GM19395 (cell line): Measurements from ENCODE around the gene SRXN1.

Experiments used
- ATAC-seq: cut with Tn5 transposase; IDR thresholded peaks from one replicate; pipeline ENCODE4 v1.9.1; 2021; ENCODE audit warnings: mild to moderate bottlenecking, moderate library complexity; ENCODE audit not compliant: unreplicated experiment

The SRXN1 gene

GRCh38 chr20:609371-609964 is 43.5 kb downstream of the SRXN1 start:
- ATAC-seq = no peak

GRCh38 chr20:608970-609369 is 44.0 kb downstream of the SRXN1 start:
- no peak for ATAC-seq

- no peak for ATAC-seq
Measured at GRCh38 chr20:607476-607875, 45.5 kb downstream of the SRXN1 start.

- ATAC-seq = no peak
Measured at GRCh38 chr20:605237-605636, 47.8 kb downstream of the SRXN1 start.

GRCh38 chr20:603116-603640 is 49.8 kb downstream of the SRXN1 start:
- no peak for ATAC-seq

GRCh38 chr20:602111-602970 is 50.7 kb downstream of the SRXN1 start:
- ATAC-seq = no peak

GRCh38 chr20:600736-601135 is 52.3 kb downstream of the SRXN1 start:
- ATAC-seq = no peak

GRCh38 chr20:600141-600540 is 52.9 kb downstream of the SRXN1 start:
- no peak for ATAC-seq

GRCh38 chr20:598133-598850 is 54.7 kb downstream of the SRXN1 start:
- ATAC-seq = no peak

GRCh38 chr20:597560-597959 is 55.4 kb downstream of the SRXN1 start:
- ATAC-seq = no peak
